Caco-2 (cell line): ENCODE data around the gene MEI4. TPM values are rescaled to one million over a fixed set of nuclear protein-coding genes. Genes with fewer than 3 reads are reported as not detected.

Experiments
- BruUV-seq: library from RNA; stranded (reverse); fragments of 400-500 nt; replicated peaks from 2 replicates; lab custom pipeline; 2021; lab: Mats Ljungman, UMichigan
- CTCF ChIA-PET: fragments of 300-600 bp; sonication (Branson Sonifier 250); formaldehyde crosslinking; loops from one replicate; lab custom pipeline; 2022; ENCODE audit warnings: antibody characterized with exemption; lab: Charles Lee
- POLR2A ChIA-PET: fragments of 300-600 bp; sonication (Branson Sonifier 250); formaldehyde crosslinking; loops from one replicate; lab custom pipeline; 2022; ENCODE audit warnings: antibody characterized with exemption; lab: Charles Lee
- DNase-seq, 2 experiments: peaks; one replicate each; pipeline versions ENCODE4 v3.0.0 to v3.0.0-alpha.2; 2020 to 2022
- H3K27me3 ChIP-seq: replicated peaks from 2 replicates; pipeline ENCODE4 v1.6.0; 2011; ENCODE audit warnings: low read length; ENCODE audit not compliant: control insufficient read depth, insufficient read depth
- H3K36me3 ChIP-seq: 2 replicates; pipeline ENCODE4 v1.5.1; 2011; ENCODE audit warnings: low read length; ENCODE audit not compliant: control insufficient read depth, insufficient read depth
- H3K4me1 ChIP-seq: fragments of 250-450 bp; sonication (Bioruptor Pico); 2 replicates; pipeline ENCODE4 v1.5.1; 2020; ENCODE audit warnings: mild to moderate bottlenecking
- H3K4me3 ChIP-seq: 2 replicates; pipeline ENCODE4 v1.5.1; 2011; ENCODE audit warnings: low read depth, mild to moderate bottlenecking, control low read depth, low read length
- H3K9me3 ChIP-seq: fragments of 250-450 bp; sonication (Bioruptor Pico); 2 replicates; pipeline ENCODE4 v1.5.1; 2020; ENCODE audit warnings: mild to moderate bottlenecking, moderate library complexity
- H3K27ac Mint-ChIP-seq: one replicate; pipeline ENCODE4 v1.8.0; 2022; ENCODE audit warnings: mixed read lengths; ENCODE audit not compliant: unreplicated experiment
- H3K27me3 Mint-ChIP-seq: one replicate; pipeline ENCODE4 v1.8.0; 2022; ENCODE audit warnings: mixed read lengths; ENCODE audit not compliant: insufficient read depth, unreplicated experiment
- H3K36me3 Mint-ChIP-seq: one replicate; pipeline ENCODE4 v1.8.0; 2022; ENCODE audit warnings: mild to moderate bottlenecking, mixed read lengths; ENCODE audit not compliant: insufficient read depth, unreplicated experiment
- H3K4me1 Mint-ChIP-seq: one replicate; pipeline ENCODE4 v1.8.0; 2022; ENCODE audit warnings: low read depth, mixed read lengths; ENCODE audit not compliant: unreplicated experiment
- H3K4me3 Mint-ChIP-seq: one replicate; pipeline ENCODE4 v1.8.0; 2022; ENCODE audit warnings: mild to moderate bottlenecking, moderate library complexity, mixed read lengths; ENCODE audit not compliant: unreplicated experiment
- H3K9me3 Mint-ChIP-seq: one replicate; pipeline ENCODE4 v1.8.0; 2022; ENCODE audit warnings: mixed read lengths; ENCODE audit not compliant: unreplicated experiment
- CTCF ChIP-seq, 2 experiments: fragments of 200-600 bp in 1 of 2; IDR thresholded peaks; 1 replicate in 1 of 2; 2 replicates in 1 of 2; pipeline versions ENCODE4 v1.5.1 to v1.8.0; 2011 to 2022; ENCODE audit warnings: antibody characterized with exemption in 1 of 2, control low read depth in 1 of 2, inconsistent platforms in 1 of 2, low read depth in 1 of 2, low read length in 1 of 2, mild to moderate bottlenecking in 1 of 2, moderate library complexity in 1 of 2; ENCODE audit not compliant: insufficient read depth in 1 of 2, severe bottlenecking in 1 of 2, unreplicated experiment in 1 of 2
- intact Hi-C: fragments of 100-400 bp; cut with micrococcal nuclease; formaldehyde crosslinking; loops from one replicate; pipeline ENCODE4 v1.10.0; 2022; ENCODE audit not compliant: unreplicated experiment
- total RNA-seq: library from RNA; stranded (reverse); gene quantifications from 2 replicates; pipeline ENCODE4 v1.2.3, GENCODE V29; 2022

The MEI4 gene
- total RNA-seq, 1 experiment from 2014 or later = not detected

- Mint-ChIP-seq H3K9me3 (no peaks in the 10 kb centered on the region), H3K27me3 (peaks cover 3% of the 10 kb centered on the region), H3K27ac (no peak overlapping the region), H3K4me3 (no peak overlapping the region), H3K36me3 (no peaks in the 10 kb centered on the region), H3K4me1 (peaks cover 7% of the 10 kb centered on the region)
- no peak overlapping the region for H3K4me3 ChIP-seq
- H3K9me3 ChIP-seq = no peaks in the 10 kb centered on the region
- no peaks in the 10 kb centered on the region for H3K36me3 ChIP-seq
- no TSS peak for BruUV-seq
- no peaks in the 10 kb centered on the region for H3K27me3 ChIP-seq
- POLR2A ChIA-PET = no interaction called here
- TF ChIP-seq CTCF (IDR thresholded peaks at IDR 0.05; ENCODE audit: insufficient read depth in 1 of 2, low read depth in 1 of 2, low read length in 1 of 2, severe bottlenecking in 1 of 2, unreplicated experiment in 1 of 2) = no peak
- intact Hi-C loops = no loop called here
- CTCF ChIA-PET = no interaction called here
- no peak for DNase-seq
- H3K4me1 ChIP-seq = no peaks in the 10 kb centered on the region
Observed at GRCh38 chr6:77669913-77670312, 17.1 kb downstream of the MEI4 start.

DNA sequence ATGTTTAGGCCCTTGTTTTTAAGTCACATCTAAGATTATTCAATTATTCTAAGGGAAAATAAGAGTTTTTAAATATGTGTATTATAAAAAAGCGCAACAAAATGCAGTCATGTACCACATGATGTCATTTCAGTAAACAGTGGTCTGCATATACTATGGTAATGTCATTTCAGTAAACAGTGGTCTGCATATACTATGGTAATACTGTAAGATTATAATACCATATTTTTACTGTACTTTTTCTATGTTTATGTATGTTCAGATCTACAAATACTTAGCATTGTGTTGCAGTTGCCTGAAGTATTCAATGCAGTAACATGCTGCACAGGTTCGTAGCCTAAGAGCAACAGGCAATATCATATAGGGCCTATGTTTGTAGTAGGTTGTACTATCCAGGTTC lies 21.4 kb downstream of the MEI4 start:
- ChIA-PET POLR2A (no interaction called here), CTCF (no interaction called here)
- H3K27me3 Mint-ChIP-seq = no peaks in the 10 kb centered on the region
- no peaks in the 10 kb centered on the region for H3K27me3 ChIP-seq
- no TSS peak for BruUV-seq
- no peaks in the 10 kb centered on the region for H3K36me3 ChIP-seq
- DNase-seq = no peak
- no peak for TF ChIP-seq CTCF (IDR thresholded peaks at IDR 0.05; ENCODE audit: insufficient read depth in 1 of 2, low read depth in 1 of 2, low read length in 1 of 2, severe bottlenecking in 1 of 2, unreplicated experiment in 1 of 2)
- H3K27ac Mint-ChIP-seq = no peak overlapping the region
- H3K4me3 Mint-ChIP-seq = no peak overlapping the region
- intact Hi-C loops = no loop called here
- peaks cover 7% of the 10 kb centered on the region for H3K4me1 Mint-ChIP-seq
- no peaks in the 10 kb centered on the region for H3K9me3 Mint-ChIP-seq
- no peak overlapping the region for H3K4me3 ChIP-seq
- no peaks in the 10 kb centered on the region for H3K4me1 ChIP-seq
- H3K36me3 Mint-ChIP-seq = no peaks in the 10 kb centered on the region
- no peaks in the 10 kb centered on the region for H3K9me3 ChIP-seq

GRCh38 chr6:77678048-77678447 lies 25.2 kb downstream of the MEI4 start:
- no peaks in the 10 kb centered on the region for H3K9me3 Mint-ChIP-seq

More at GRCh38 chr6:77678048-77678447, 25.2 kb downstream of the MEI4 start:
- no peaks in the 10 kb centered on the region for H3K4me1 ChIP-seq
- H3K4me3 ChIP-seq = no peak overlapping the region
- no peaks in the 10 kb centered on the region for H3K36me3 Mint-ChIP-seq
- H3K4me1 Mint-ChIP-seq = peaks cover 7% of the 10 kb centered on the region
- H3K4me3 Mint-ChIP-seq = no peak overlapping the region
- H3K27ac Mint-ChIP-seq = no peak overlapping the region
- H3K36me3 ChIP-seq = no peaks in the 10 kb centered on the region
- no peaks in the 10 kb centered on the region for H3K9me3 ChIP-seq
- TF ChIP-seq CTCF (IDR thresholded peaks at IDR 0.05; ENCODE audit: insufficient read depth in 1 of 2, low read depth in 1 of 2, low read length in 1 of 2, severe bottlenecking in 1 of 2, unreplicated experiment in 1 of 2) = no peak
- CTCF ChIA-PET = no interaction called here
- no peaks in the 10 kb centered on the region for H3K27me3 ChIP-seq
- BruUV-seq = no TSS peak
- no peaks in the 10 kb centered on the region for H3K27me3 Mint-ChIP-seq
- intact Hi-C loops = no loop called here
- no peak for DNase-seq
- POLR2A ChIA-PET = no interaction called here
